Coronary artery (tissue), 2 donors: ENCODE results near the gene FHIT.
A peak's percentile ranks its signal among the peaks of the same experiment; 100 is the strongest.

ENCODE experiments used
- DNase-seq: peaks from one replicate; pipeline ENCODE4 v3.0.0-alpha.2; 2017; ENCODE audit warnings: low spot score
- H3K27ac ChIP-seq, 2 donors: fragments of 200-600 bp; sonication (generic); one replicate each; pipeline ENCODE4 v1.5.1; 2016 to 2019
- H3K4me3 ChIP-seq: fragments of 200-600 bp; sonication (generic); 2 replicates; pipeline ENCODE4 v1.5.1; 2016; ENCODE audit warnings: mild to moderate bottlenecking, moderate library complexity
- TF ChIP-seq, protein P1 (sequence below): fragments of 200-600 bp; sonication (generic); IDR thresholded peaks from one replicate; pipeline ENCODE4 v1.5.1; 2019; ENCODE audit warnings: antibody characterized with exemption

FHIT gene

DNA sequence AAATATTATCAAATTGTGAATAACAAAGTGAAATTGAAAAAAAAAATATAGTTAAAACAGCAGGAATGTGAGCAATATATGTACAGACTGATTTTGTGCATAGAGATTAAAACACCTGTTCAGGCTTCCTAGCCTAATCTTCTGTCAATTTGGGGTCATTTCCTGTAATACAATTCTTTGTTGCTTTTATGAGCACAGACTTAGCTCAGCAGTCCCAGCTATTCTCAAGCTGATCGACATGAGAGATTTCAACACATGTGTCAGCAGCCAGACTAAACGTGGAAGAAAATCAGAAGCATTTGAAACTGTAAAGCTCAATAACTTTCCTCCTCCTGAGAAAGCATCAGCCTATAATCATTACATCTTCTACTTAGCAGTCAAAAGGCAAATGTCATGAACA, 1.6 kb upstream of the FHIT start:
- no peak for DNase-seq

DNA sequence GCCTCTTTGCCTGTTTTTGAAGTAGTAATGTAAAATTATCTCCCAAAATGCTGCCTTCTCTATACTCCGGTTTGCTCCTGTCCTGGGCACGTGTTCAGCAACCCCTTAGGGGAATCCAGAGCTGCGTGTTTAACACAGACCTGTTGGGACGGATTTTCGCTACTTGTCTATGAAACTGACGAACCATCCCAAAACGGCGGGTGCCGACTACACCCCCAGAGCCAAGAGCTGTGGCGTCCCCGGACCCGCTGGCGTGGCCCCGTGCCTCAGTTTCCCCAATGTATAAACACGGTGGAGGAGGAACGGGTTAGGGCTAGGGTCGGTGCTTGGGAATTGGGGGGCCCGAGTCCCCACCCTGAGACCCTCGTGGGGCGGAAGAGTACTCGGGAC, 473 bp downstream of the FHIT start:
- TF ChIP-seq, protein P1, sequence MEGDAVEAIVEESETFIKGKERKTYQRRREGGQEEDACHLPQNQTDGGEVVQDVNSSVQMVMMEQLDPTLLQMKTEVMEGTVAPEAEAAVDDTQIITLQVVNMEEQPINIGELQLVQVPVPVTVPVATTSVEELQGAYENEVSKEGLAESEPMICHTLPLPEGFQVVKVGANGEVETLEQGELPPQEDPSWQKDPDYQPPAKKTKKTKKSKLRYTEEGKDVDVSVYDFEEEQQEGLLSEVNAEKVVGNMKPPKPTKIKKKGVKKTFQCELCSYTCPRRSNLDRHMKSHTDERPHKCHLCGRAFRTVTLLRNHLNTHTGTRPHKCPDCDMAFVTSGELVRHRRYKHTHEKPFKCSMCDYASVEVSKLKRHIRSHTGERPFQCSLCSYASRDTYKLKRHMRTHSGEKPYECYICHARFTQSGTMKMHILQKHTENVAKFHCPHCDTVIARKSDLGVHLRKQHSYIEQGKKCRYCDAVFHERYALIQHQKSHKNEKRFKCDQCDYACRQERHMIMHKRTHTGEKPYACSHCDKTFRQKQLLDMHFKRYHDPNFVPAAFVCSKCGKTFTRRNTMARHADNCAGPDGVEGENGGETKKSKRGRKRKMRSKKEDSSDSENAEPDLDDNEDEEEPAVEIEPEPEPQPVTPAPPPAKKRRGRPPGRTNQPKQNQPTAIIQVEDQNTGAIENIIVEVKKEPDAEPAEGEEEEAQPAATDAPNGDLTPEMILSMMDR = no peak
- DNase-seq = no peak
- Histone ChIP-seq H3K27ac (peak overlapping the region; percentile 48 to 66), H3K4me3 (peak overlapping the region; percentile 86)

More for the DNA sequence above, 1.6 kb upstream of the FHIT start:
- no peak overlapping the region for H3K27ac ChIP-seq
- H3K4me3 ChIP-seq = no peak overlapping the region
- TF ChIP-seq, protein P1 = no peak

DNA sequence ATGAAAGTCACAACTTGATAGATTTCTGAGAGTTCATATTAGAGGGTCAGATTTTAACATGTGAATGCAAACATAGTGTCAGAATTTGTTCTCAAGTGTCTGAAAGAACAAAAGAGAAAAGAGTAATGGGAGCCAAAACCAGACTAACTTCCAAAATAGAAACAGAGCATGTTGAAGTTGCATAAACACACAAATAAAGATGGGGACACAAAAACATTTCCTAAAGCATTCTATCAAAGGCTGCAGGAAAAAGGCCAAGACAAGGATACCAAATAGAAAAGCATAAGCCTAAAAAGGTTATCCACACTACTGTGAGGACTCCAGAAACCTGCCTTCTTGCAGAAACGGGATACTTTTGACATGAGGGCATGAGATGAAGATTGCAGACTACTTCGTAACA, 2.8 kb downstream of the FHIT start:
- Histone ChIP-seq H3K4me3 (no peak overlapping the region), H3K27ac (no peak overlapping the region)
- TF ChIP-seq, protein P1 = no peak
- DNase-seq = no peak

DNA sequence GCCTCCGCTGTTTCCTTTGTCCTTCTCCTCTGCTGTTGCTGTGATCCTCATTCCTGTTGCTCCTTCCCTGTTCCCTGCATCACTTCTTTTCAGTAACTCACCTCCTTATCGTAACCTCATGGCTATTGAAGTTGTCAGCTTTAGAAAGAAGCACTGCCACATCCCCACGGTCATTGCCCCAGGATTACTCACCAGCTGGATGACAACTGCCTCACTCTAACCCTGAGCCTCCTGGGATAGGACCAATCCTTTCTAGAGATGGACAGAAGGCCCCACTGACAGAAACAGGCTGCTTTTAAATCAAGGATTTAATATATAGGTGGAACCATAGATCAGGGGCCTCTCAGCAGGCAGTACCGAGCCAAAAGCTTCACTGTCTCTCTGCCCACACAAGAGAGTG, 4.1 kb downstream of the FHIT start:
- H3K4me3 ChIP-seq = no peak overlapping the region
- no peak overlapping the region for H3K27ac ChIP-seq
- no peak for DNase-seq
- TF ChIP-seq, protein P1 = no peak

DNA sequence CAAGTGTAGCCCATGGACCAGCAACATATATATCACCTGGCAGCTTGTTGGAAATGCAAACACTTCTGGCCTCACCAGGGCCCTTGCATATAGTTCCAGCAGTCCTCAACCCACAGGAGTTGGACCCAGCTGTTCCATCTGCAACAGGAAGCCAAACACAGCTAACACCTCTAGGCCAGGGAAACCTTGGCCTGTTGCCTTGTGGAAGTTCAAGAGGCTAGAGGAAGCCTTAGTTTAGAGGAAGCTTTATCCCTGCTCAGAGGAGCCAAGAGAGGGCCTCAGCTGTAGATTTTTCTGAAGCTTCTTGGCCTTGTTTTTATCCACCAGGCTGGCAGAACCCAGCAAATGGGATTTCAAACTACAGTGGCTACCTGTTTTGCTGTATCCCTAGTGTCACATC, 11.4 kb downstream of the FHIT start:
- DNase-seq = no peak
- H3K27ac ChIP-seq = no peak overlapping the region

DNA sequence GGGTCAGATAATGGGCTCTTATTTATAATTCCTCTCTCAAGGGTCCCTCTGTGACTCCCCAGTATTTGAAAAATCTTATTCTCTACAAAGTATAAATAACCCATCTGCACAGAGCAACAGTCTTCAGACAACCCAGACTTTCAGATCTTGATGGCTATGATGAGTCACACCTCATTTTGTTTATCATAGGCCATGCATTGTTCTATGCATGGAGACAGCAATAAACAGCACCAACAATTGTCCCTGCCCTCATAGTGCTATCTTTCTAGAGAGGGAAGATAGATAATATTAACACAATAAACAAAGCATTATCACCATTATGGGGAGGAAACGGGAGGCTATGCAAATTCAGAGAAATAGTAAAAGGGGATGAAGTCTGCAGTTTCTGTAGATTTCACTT, 13.4 kb downstream of the FHIT start:
- H3K27ac ChIP-seq = no peak overlapping the region
- H3K4me3 ChIP-seq = no peak overlapping the region
- TF ChIP-seq, protein P1 = no peak
- no peak for DNase-seq

More for the DNA sequence above, 11.4 kb downstream of the FHIT start:
- TF ChIP-seq, protein P1 = no peak
- H3K4me3 ChIP-seq = no peak overlapping the region

DNA sequence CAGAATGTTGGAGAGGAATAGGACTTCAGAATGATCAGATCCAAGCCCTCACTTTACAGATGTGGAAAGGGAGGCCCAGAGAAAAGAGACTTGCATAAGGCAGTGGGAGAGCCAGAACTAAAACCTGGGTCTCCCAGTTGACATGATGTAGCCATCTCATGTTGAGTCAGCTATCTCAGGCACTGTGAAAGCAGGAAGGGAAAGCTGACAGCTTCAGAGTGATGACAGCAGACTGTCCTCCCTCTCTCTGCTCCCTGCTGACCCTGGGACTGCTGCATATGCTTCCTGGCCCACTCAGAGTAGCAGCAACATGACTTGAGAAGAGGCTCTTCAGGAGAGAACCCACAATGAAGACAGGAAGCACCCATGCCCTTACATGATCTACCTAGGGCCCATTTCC, 14.7 kb downstream of the FHIT start:
- Histone ChIP-seq H3K27ac (no peak overlapping the region), H3K4me3 (no peak overlapping the region)
- no peak for DNase-seq
- TF ChIP-seq, protein P1 = no peak
